GM12874 (cell line): ENCODE measurements around the gene ATG14.

Source experiments
- TF ChIP-seq, protein P1 (sequence below): IDR thresholded peaks from 2 replicates; pipeline ENCODE4 v1.5.1; 2011; ENCODE audit warnings: low read depth, mild to moderate bottlenecking, control low read depth, low read length, moderate library complexity; ENCODE audit not compliant: insufficient read depth

Gene ATG14

DNA sequence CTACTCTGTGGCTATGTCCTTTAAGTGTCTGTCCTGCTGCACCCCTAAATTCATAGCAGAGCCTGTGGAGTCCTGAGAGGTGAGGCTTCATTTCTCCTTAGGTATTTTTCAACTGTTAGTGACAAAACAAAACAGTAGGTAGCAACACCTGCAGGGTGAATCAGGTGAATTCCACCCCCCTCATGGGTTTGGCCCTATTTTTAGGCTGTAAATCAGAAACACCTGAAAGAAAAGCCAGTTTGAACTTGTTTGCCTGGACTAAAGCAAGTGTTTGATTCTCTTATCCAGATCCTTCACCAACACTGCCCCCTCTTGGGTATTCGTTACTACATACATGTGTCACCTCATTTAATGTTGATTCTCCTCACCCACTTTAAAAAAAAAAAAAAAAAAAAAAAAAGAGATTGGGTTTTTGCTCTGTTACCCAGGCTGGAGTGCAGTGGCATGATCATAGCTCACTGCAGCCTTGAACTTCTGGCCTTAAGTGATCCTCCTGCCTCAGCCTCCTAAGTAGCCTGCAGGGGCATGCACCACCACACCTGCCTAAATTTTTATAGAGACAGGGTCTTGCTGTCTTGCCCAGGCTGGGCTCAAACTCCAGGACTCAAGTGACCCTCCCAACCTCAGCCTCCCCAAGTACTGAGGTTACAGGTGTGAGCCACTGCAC is 18.5 kb upstream of the ATG14 start:
- TF ChIP-seq, protein P1, sequence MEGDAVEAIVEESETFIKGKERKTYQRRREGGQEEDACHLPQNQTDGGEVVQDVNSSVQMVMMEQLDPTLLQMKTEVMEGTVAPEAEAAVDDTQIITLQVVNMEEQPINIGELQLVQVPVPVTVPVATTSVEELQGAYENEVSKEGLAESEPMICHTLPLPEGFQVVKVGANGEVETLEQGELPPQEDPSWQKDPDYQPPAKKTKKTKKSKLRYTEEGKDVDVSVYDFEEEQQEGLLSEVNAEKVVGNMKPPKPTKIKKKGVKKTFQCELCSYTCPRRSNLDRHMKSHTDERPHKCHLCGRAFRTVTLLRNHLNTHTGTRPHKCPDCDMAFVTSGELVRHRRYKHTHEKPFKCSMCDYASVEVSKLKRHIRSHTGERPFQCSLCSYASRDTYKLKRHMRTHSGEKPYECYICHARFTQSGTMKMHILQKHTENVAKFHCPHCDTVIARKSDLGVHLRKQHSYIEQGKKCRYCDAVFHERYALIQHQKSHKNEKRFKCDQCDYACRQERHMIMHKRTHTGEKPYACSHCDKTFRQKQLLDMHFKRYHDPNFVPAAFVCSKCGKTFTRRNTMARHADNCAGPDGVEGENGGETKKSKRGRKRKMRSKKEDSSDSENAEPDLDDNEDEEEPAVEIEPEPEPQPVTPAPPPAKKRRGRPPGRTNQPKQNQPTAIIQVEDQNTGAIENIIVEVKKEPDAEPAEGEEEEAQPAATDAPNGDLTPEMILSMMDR: peak; percentile 41

DNA sequence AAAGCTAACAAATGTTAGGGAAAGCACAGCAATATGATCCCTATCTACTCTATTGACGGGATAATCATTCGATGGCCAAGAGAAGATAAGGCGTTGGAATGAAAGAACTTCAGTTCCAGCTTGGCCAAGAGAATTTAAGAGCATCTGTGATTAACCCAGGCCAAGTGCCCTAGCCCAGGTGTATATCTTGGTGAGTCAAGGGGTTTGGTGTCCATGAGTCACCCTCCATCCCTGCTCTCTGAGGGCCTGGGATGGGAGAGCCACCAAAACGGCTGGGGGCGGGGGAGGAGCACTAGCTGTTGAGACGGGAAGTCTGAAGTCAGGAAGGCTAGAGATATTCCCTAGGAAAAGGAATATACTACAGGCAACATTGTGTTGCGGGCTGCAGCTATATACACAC is 15.8 kb upstream of the ATG14 start:
- TF ChIP-seq, protein P1: no peak

DNA sequence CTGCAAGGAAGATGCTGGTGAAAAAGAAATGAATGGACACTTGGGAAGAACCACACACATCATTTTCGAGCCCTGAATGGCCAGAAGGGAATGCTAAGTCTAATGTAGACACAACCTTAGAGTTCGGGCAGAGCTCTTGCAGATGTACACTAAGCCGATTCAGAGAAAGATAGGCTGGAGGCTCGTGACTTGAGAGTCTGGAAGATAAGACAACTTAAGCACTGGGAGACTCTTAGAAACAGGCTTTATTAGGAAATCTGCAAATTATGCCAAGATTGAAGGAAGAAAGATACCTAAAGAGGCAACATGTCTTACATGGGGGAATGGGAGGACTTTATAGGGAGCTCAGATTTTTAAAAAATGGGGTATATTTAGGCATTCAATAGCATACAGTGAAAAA is 15.3 kb upstream of the ATG14 start:
- TF ChIP-seq, protein P1: no peak

DNA sequence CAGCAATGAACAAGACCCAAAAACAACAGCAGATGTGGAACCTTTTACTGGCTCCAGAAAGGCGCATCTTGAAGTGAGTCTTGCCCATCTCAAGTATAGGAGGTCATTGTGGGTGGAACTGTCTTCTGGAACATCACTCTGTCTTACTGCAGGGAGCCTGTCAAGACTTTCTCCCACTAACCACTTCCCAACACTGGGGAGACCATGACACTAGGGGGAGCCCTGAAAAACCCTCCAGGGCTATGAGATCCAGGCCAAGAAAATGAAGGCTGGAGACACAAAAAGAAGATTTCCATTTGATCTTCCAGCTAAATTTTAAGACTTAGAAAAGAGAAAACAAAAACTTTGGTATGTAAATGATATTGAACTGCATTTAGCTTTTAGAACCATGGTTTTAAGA is 13.5 kb upstream of the ATG14 start:
- TF ChIP-seq, protein P1: no peak

DNA sequence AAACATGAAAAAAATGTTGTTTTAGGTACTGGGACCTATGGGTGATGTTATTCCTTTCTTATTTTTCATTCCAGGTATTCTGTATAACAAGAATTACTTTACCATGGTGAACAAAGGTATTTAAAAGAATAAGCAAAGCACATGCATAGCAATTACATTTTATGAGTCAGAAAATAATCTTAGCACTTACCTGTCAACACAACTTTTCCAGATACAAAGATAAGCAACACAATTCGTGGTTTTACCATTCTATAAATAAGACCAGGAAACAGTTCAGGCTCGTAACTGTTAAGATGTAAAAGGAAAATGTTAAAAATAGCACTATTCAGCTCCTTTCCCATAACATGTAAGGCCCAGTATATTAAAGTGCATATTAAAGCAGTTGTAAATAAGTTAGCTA is 12.3 kb upstream of the ATG14 start:
- TF ChIP-seq, protein P1: no peak

DNA sequence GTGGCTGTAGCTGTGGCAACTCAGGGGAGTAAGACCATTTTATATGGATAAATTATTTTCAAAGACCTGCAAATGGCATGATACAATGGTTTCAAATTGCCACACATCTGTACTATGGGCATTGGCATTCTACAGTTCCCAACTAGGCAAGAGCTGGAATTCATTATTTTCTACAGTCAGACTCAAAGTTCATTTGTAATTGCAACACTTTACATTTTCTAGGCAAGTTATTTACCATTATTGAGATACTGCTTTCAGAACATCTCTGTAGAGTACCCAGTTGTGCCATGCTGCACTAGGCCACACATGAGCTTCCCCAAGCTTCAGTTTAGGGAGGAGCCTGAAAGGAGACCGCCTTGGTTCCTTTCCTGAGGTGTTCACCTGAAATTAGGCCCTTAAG is 8.0 kb upstream of the ATG14 start:
- TF ChIP-seq, protein P1: no peak

DNA sequence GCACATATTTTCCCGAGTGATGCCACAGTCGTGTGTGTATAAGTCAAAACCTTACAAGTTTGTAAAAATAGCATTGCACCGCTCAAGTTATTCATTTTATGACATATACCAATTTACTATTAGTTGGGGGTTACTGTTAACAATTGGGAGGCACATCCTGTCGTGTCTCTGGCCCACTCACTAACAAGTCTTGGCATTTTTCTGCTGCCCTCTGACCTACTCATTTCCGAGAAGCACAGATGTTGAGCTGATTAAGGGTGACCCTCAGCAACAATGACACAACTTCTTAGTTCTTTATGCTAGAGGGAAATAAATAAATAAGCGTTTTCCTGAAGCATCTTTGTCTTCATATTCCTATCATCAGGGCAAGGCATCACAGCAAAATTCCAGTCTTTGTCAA is 6.8 kb upstream of the ATG14 start:
- TF ChIP-seq, protein P1: no peak

DNA sequence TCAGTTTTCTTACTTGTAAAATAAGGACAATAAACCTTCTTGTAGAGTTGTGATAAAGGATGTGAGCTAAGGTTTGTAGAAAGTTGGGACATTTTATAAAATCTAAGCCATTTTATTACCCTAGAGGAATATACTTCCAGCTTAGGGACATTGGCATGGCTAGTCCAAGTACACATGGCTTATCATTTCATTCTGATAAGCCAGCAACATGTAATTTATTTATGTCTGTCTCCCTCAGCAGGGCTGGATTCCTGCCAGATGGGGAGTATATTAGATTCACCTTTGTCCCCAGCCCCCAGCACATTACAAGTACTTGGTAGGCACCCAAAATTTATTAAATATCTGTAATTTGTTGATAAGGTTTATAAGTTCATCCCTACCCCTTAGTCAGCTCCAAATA is 6.3 kb upstream of the ATG14 start:
- TF ChIP-seq, protein P1: no peak
